ENCODE data around the gene DYTN. TPM values are rescaled to one million over a fixed set of nuclear protein-coding genes. Genes with fewer than 3 reads are reported as not detected.

Gene DYTN
- polyA plus RNA-seq, 1 donor from 2014 or later = not detected

DNA sequence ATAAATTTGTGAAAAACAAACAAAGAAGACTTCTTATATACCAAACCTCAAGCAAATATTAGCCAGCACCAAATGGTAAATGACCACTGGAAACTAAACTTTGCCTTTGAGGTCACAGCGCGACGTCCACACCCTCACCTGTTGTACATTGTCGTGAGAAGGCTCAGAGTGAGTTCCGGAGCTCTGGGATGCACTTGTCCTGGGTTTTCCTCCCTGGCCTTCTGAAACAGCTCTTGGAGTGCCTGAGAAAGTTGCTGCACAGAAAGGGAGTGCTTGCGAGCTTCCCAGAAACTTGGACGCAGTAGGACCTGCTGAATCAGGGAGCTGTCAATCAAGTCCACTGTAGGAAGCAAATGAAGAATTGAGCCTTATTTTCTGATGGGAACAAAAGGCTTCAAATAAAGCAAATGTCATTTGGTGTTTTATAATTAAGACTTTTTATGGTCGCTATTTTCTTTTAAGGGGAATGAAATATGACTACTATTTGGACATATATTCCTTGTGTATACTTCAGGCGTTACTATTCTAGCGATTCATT is 11.0 kb downstream of the DYTN start:
- TF ChIP-seq, protein P1, sequence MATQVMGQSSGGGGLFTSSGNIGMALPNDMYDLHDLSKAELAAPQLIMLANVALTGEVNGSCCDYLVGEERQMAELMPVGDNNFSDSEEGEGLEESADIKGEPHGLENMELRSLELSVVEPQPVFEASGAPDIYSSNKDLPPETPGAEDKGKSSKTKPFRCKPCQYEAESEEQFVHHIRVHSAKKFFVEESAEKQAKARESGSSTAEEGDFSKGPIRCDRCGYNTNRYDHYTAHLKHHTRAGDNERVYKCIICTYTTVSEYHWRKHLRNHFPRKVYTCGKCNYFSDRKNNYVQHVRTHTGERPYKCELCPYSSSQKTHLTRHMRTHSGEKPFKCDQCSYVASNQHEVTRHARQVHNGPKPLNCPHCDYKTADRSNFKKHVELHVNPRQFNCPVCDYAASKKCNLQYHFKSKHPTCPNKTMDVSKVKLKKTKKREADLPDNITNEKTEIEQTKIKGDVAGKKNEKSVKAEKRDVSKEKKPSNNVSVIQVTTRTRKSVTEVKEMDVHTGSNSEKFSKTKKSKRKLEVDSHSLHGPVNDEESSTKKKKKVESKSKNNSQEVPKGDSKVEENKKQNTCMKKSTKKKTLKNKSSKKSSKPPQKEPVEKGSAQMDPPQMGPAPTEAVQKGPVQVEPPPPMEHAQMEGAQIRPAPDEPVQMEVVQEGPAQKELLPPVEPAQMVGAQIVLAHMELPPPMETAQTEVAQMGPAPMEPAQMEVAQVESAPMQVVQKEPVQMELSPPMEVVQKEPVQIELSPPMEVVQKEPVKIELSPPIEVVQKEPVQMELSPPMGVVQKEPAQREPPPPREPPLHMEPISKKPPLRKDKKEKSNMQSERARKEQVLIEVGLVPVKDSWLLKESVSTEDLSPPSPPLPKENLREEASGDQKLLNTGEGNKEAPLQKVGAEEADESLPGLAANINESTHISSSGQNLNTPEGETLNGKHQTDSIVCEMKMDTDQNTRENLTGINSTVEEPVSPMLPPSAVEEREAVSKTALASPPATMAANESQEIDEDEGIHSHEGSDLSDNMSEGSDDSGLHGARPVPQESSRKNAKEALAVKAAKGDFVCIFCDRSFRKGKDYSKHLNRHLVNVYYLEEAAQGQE (IDR thresholded peaks at IDR 0.05; ENCODE audit: borderline replicate concordance) = no peak
- TF ChIP-seq, protein P2, sequence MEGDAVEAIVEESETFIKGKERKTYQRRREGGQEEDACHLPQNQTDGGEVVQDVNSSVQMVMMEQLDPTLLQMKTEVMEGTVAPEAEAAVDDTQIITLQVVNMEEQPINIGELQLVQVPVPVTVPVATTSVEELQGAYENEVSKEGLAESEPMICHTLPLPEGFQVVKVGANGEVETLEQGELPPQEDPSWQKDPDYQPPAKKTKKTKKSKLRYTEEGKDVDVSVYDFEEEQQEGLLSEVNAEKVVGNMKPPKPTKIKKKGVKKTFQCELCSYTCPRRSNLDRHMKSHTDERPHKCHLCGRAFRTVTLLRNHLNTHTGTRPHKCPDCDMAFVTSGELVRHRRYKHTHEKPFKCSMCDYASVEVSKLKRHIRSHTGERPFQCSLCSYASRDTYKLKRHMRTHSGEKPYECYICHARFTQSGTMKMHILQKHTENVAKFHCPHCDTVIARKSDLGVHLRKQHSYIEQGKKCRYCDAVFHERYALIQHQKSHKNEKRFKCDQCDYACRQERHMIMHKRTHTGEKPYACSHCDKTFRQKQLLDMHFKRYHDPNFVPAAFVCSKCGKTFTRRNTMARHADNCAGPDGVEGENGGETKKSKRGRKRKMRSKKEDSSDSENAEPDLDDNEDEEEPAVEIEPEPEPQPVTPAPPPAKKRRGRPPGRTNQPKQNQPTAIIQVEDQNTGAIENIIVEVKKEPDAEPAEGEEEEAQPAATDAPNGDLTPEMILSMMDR (IDR thresholded peaks at IDR 0.05; ENCODE audit: poor library complexity, severe bottlenecking) = no peak
- TF ChIP-seq RAD21 (conservative IDR thresholded peaks at IDR 0.05) (no peak), TAF1 (IDR thresholded peaks at IDR 0.05; ENCODE audit: low read depth) (no peak), SMC3 (conservative IDR thresholded peaks at IDR 0.05; ENCODE audit: poor library complexity) (no peak)
- Histone ChIP-seq H3K79me2 (replicated peaks; ENCODE audit: insufficient read depth, low read length) (no peaks in the 10 kb centered on the region), H3F3A (ENCODE audit: insufficient read depth, low read length, poor library complexity, severe bottlenecking) (no peaks in the 10 kb centered on the region), H3K4me3 (ENCODE audit: low read length) (no peak overlapping the region), H2AFZ (ENCODE audit: low read depth, low read length) (no peak overlapping the region), H3K27ac (ENCODE audit: low read length) (no peak overlapping the region), H3K9me3 (ENCODE audit: low read length) (no peaks in the 10 kb centered on the region), H3K9me2 (ENCODE audit: insufficient read depth, low read length) (no peaks in the 10 kb centered on the region), H3K9ac (ENCODE audit: low read length) (no peak overlapping the region), H4K20me1 (ENCODE audit: insufficient read depth) (no peaks in the 10 kb centered on the region), H3K4me2 (ENCODE audit: low read length) (no peak overlapping the region), H3K27me3 (ENCODE audit: insufficient read depth, low read depth, low read length) (no peaks in the 10 kb centered on the region), H3K36me3 (ENCODE audit: insufficient read depth, low read length) (no peaks in the 10 kb centered on the region)

DNA sequence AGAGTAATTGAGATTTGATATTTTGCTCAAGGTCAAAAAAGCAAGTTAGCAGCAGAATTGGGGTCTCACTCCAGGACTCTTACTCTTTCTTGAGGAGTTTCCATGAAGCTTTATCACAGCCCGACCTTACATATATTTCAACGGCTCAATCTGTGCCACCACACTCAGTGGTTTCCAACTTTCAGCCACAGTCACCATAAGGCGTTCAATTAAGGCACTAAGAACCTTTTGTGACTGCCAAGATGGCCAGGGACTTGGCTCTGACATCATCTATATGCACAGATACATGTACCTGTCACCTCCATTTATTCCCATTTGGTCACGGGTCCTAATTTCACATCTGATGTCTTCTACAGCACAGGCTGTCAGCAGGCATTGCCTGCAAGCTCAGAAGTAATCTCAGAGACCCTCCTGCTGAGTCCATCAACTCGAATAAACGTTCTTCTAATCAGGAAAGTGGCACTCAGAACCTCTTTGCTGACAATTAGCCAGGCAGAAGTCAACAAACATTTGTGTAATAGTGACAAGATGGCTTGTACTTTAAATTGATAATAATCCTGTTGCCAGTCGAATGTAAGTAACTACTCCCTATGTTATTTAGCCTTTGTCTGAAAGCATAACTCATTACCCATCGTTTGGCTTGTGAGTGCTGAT is 16.1 kb downstream of the DYTN start:
- Histone ChIP-seq H3K36me3 (ENCODE audit: insufficient read depth, low read length) (no peaks in the 10 kb centered on the region), H3K27ac (ENCODE audit: low read length) (no peak overlapping the region), H3K9ac (ENCODE audit: low read length) (no peak overlapping the region), H3K79me2 (replicated peaks; ENCODE audit: insufficient read depth, low read length) (no peaks in the 10 kb centered on the region), H3K9me3 (ENCODE audit: low read length) (no peaks in the 10 kb centered on the region), H3K4me3 (ENCODE audit: low read length) (no peak overlapping the region), H3K27me3 (ENCODE audit: insufficient read depth, low read depth, low read length) (no peaks in the 10 kb centered on the region), H2AFZ (ENCODE audit: low read depth, low read length) (no peak overlapping the region), H3K4me2 (ENCODE audit: low read length) (no peak overlapping the region), H4K20me1 (ENCODE audit: insufficient read depth) (no peaks in the 10 kb centered on the region), H3F3A (ENCODE audit: insufficient read depth, low read length, poor library complexity, severe bottlenecking) (no peaks in the 10 kb centered on the region), H3K9me2 (ENCODE audit: insufficient read depth, low read length) (no peaks in the 10 kb centered on the region)
- TF ChIP-seq MXI1 (conservative IDR thresholded peaks at IDR 0.05; ENCODE audit: poor library complexity, severe bottlenecking) = no peak
- no peak for TF ChIP-seq SMC3 (conservative IDR thresholded peaks at IDR 0.05; ENCODE audit: poor library complexity)
- TF ChIP-seq POLR2AphosphoS5 (IDR thresholded peaks at IDR 0.05) = peak; percentile 46
- peak; percentile 15 for TF ChIP-seq EP300 (conservative IDR thresholded peaks at IDR 0.05; ENCODE audit: poor library complexity, severe bottlenecking)

DNA sequence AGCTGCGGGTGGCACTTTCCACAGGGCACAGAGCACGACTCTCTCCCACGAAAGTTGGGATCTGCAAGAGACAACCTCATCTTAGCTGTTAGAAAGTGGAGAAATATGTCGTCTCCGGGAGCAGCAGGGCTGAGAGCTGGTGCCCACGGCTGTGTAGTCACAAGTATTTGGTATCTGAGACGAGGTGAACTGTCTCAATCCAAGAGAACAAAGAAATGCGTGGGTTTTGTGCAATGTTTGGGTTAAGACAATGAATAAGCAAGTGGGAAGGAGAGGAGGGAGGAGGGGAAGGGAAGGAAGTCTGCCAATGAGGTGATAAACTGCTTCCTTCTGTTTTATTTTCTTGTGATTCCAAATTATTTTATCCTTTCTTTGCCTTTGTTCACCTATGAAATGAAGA is 18.0 kb downstream of the DYTN start:
- TF ChIP-seq, protein P2 (IDR thresholded peaks at IDR 0.05; ENCODE audit: poor library complexity, severe bottlenecking) = no peak
- TF ChIP-seq, protein P1 (IDR thresholded peaks at IDR 0.05; ENCODE audit: borderline replicate concordance) = no peak
- TF ChIP-seq POLR2AphosphoS5 (IDR thresholded peaks at IDR 0.05) (no peak), MXI1 (conservative IDR thresholded peaks at IDR 0.05; ENCODE audit: poor library complexity, severe bottlenecking) (no peak), EZH2 (IDR thresholded peaks at IDR 0.05; ENCODE audit: borderline replicate concordance, insufficient read depth, low read length, poor library complexity, severe bottlenecking) (no peak), RAD21 (conservative IDR thresholded peaks at IDR 0.05) (no peak), TAF1 (IDR thresholded peaks at IDR 0.05; ENCODE audit: low read depth) (no peak), EP300 (conservative IDR thresholded peaks at IDR 0.05; ENCODE audit: poor library complexity, severe bottlenecking) (no peak), SMC3 (conservative IDR thresholded peaks at IDR 0.05; ENCODE audit: poor library complexity) (no peak)
- H3K27me3 ChIP-seq (ENCODE audit: insufficient read depth, low read depth, low read length) = no peaks in the 10 kb centered on the region
- no peaks in the 10 kb centered on the region for H3K79me2 ChIP-seq (replicated peaks; ENCODE audit: insufficient read depth, low read length)
- no peaks in the 10 kb centered on the region for H3K36me3 ChIP-seq (ENCODE audit: insufficient read depth, low read length)
- H4K20me1 ChIP-seq (ENCODE audit: insufficient read depth) = no peaks in the 10 kb centered on the region
- H3K27ac ChIP-seq (ENCODE audit: low read length) = no peak overlapping the region
- no peak overlapping the region for H3K9ac ChIP-seq (ENCODE audit: low read length)
- no peaks in the 10 kb centered on the region for H3F3A ChIP-seq (ENCODE audit: insufficient read depth, low read length, poor library complexity, severe bottlenecking)
- no peaks in the 10 kb centered on the region for H3K9me2 ChIP-seq (ENCODE audit: insufficient read depth, low read length)
- H2AFZ ChIP-seq (ENCODE audit: low read depth, low read length) = no peak overlapping the region
- no peaks in the 10 kb centered on the region for H3K9me3 ChIP-seq (ENCODE audit: low read length)
- H3K4me2 ChIP-seq (ENCODE audit: low read length) = no peak overlapping the region
- H3K4me3 ChIP-seq (ENCODE audit: low read length) = no peak overlapping the region
